CD4-positive, alpha-beta T cell treated with Interleukin-12 subunit alpha and Interleukin-12 subunit beta, for 1 hour (primary cell): ENCODE data around the gene GDAP2.

ENCODE experiments used
- DNase-seq: peaks from one replicate; pipeline ENCODE4 v3.0.0-alpha.2; 2020

The GDAP2 gene

GRCh38 chr1:117838911-117839310 is 90.5 kb downstream of the GDAP2 start:
- DNase-seq: no peak

- no peak for DNase-seq
Observed at GRCh38 chr1:117836069-117836468, 93.4 kb downstream of the GDAP2 start.

GRCh38 chr1:117834416-117834815 is 95.0 kb downstream of the GDAP2 start:
- DNase-seq: no peak

GRCh38 chr1:117832453-117832852 is 97.0 kb downstream of the GDAP2 start:
- no peak for DNase-seq

GRCh38 chr1:117830222-117830621 is 99.2 kb downstream of the GDAP2 start:
- no peak for DNase-seq

GRCh38 chr1:117828201-117828600 is 101.2 kb downstream of the GDAP2 start:
- DNase-seq: no peak

- no peak for DNase-seq
Observed at GRCh38 chr1:117826540-117827078, 102.8 kb downstream of the GDAP2 start.

- DNase-seq: no peak
Observed at GRCh38 chr1:117826119-117826518, 103.3 kb downstream of the GDAP2 start.

GRCh38 chr1:117825414-117825813 is 104.0 kb downstream of the GDAP2 start:
- DNase-seq: no peak

- DNase-seq: no peak
Observed at GRCh38 chr1:117824616-117825015, 104.8 kb downstream of the GDAP2 start.

- DNase-seq: no peak
Observed at GRCh38 chr1:117821774-117822482, 107.5 kb downstream of the GDAP2 start.

- DNase-seq: no peak
Observed at GRCh38 chr1:117821382-117821755, 108.1 kb downstream of the GDAP2 start.

- DNase-seq: no peak
Observed at GRCh38 chr1:117820694-117821381, 108.6 kb downstream of the GDAP2 start.

- no peak for DNase-seq
Observed at GRCh38 chr1:117820096-117820495, 109.3 kb downstream of the GDAP2 start.

GRCh38 chr1:117819301-117819700 is 110.1 kb downstream of the GDAP2 start:
- DNase-seq: no peak

GRCh38 chr1:117818456-117818855 is 111.0 kb downstream of the GDAP2 start:
- no peak for DNase-seq

- no peak for DNase-seq
Observed at GRCh38 chr1:117817629-117818028, 111.8 kb downstream of the GDAP2 start.

- DNase-seq: no peak
Observed at GRCh38 chr1:117815926-117816325, 113.5 kb downstream of the GDAP2 start.

GRCh38 chr1:117814856-117815797 is 114.3 kb downstream of the GDAP2 start:
- DNase-seq: no peak
